ENCODE measurements around the gene PSTPIP1. TPM values are rescaled to one million over a fixed set of nuclear protein-coding genes. Genes with fewer than 3 reads are reported as not detected.

Gene PSTPIP1
- total and polyA plus RNA-seq, 2 of the 8 experiments (the other 6 are each of a cell fraction or from before 2014, with no cell fraction given), result 1.6 to 1.8 TPM

DNA sequence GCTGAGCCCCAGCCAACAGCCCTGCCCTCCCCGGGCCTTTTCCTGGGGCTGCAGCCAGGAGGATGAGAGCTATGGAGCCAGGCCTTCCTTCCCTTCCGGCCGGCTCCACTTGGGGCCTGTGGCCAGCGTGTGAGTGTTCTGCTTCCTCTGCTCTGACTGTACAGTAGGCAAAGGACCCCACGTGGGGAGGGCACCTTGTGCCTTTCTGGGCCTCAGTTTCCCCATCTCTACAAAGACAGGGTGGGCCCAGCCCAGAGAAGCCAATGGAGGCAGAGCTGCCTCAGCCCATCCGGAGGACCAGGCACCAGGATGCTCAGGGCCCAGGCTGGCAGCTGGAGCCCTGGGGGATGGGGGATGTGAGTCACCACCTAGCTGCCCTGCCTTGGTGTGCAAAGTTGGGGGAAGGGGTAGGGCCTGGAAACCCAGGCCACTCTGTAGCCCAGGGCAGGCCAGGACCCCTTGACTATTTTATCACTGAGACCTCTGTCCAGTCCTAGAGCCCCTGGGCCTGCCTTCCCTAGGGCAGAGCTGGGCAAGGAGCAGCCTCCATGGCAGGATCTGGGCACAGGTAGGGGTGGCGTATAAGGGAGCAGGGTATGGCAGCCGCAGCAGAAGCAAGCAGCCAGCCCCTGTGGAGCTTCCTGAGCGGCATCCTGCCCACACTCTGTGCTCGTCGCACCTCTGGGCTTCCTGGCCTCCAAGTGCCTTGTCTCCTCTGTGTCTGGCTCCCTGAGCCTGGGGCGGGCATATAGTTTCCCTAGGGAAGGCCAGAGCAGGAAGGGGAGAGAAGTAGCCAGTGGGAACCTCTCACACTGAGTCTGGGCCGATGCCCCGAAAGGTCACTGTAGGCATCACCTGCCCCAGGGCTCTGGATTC, 1.8 kb downstream of the PSTPIP1 start (continued):
- TF ChIP-seq, protein P1, sequence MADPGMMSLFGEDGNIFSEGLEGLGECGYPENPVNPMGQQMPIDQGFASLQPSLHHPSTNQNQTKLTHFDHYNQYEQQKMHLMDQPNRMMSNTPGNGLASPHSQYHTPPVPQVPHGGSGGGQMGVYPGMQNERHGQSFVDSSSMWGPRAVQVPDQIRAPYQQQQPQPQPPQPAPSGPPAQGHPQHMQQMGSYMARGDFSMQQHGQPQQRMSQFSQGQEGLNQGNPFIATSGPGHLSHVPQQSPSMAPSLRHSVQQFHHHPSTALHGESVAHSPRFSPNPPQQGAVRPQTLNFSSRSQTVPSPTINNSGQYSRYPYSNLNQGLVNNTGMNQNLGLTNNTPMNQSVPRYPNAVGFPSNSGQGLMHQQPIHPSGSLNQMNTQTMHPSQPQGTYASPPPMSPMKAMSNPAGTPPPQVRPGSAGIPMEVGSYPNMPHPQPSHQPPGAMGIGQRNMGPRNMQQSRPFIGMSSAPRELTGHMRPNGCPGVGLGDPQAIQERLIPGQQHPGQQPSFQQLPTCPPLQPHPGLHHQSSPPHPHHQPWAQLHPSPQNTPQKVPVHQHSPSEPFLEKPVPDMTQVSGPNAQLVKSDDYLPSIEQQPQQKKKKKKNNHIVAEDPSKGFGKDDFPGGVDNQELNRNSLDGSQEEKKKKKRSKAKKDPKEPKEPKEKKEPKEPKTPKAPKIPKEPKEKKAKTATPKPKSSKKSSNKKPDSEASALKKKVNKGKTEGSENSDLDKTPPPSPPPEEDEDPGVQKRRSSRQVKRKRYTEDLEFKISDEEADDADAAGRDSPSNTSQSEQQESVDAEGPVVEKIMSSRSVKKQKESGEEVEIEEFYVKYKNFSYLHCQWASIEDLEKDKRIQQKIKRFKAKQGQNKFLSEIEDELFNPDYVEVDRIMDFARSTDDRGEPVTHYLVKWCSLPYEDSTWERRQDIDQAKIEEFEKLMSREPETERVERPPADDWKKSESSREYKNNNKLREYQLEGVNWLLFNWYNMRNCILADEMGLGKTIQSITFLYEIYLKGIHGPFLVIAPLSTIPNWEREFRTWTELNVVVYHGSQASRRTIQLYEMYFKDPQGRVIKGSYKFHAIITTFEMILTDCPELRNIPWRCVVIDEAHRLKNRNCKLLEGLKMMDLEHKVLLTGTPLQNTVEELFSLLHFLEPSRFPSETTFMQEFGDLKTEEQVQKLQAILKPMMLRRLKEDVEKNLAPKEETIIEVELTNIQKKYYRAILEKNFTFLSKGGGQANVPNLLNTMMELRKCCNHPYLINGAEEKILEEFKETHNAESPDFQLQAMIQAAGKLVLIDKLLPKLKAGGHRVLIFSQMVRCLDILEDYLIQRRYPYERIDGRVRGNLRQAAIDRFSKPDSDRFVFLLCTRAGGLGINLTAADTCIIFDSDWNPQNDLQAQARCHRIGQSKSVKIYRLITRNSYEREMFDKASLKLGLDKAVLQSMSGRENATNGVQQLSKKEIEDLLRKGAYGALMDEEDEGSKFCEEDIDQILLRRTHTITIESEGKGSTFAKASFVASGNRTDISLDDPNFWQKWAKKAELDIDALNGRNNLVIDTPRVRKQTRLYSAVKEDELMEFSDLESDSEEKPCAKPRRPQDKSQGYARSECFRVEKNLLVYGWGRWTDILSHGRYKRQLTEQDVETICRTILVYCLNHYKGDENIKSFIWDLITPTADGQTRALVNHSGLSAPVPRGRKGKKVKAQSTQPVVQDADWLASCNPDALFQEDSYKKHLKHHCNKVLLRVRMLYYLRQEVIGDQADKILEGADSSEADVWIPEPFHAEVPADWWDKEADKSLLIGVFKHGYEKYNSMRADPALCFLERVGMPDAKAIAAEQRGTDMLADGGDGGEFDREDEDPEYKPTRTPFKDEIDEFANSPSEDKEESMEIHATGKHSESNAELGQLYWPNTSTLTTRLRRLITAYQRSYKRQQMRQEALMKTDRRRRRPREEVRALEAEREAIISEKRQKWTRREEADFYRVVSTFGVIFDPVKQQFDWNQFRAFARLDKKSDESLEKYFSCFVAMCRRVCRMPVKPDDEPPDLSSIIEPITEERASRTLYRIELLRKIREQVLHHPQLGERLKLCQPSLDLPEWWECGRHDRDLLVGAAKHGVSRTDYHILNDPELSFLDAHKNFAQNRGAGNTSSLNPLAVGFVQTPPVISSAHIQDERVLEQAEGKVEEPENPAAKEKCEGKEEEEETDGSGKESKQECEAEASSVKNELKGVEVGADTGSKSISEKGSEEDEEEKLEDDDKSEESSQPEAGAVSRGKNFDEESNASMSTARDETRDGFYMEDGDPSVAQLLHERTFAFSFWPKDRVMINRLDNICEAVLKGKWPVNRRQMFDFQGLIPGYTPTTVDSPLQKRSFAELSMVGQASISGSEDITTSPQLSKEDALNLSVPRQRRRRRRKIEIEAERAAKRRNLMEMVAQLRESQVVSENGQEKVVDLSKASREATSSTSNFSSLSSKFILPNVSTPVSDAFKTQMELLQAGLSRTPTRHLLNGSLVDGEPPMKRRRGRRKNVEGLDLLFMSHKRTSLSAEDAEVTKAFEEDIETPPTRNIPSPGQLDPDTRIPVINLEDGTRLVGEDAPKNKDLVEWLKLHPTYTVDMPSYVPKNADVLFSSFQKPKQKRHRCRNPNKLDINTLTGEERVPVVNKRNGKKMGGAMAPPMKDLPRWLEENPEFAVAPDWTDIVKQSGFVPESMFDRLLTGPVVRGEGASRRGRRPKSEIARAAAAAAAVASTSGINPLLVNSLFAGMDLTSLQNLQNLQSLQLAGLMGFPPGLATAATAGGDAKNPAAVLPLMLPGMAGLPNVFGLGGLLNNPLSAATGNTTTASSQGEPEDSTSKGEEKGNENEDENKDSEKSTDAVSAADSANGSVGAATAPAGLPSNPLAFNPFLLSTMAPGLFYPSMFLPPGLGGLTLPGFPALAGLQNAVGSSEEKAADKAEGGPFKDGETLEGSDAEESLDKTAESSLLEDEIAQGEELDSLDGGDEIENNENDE (IDR thresholded peaks at IDR 0.05; ENCODE audit: insufficient replicate concordance, low read length), result no peak
- no peak for TF ChIP-seq GABPA (IDR thresholded peaks at IDR 0.05; ENCODE audit: borderline replicate concordance, insufficient read depth, low read length)
- no peak for TF ChIP-seq SRF (IDR thresholded peaks at IDR 0.05; ENCODE audit: low read depth, low read length)
